Neural progenitor cell (in vitro differentiated cells): ENCODE measurements around the gene TLE3. TPM values are rescaled to one million over a fixed set of nuclear protein-coding genes. Genes with fewer than 3 reads are reported as not detected.

Source experiments
- DNase-seq: peaks from one replicate; pipeline ENCODE4 v3.0.0-alpha.2; 2016; ENCODE audit warnings: low spot score
- H2AFZ ChIP-seq: fragments of 200-600 bp; sonication (generic); replicated peaks from 2 replicates; pipeline ENCODE4 v1.6.1; 2016; ENCODE audit warnings: antibody characterized with exemption
- H3F3A ChIP-seq: fragments of 200-600 bp; sonication (generic); 2 replicates; pipeline ENCODE4 v1.6.1; 2016; ENCODE audit warnings: antibody characterized with exemption, low read depth
- H3K27ac ChIP-seq: fragments of 200-600 bp; sonication (generic); 2 replicates; pipeline ENCODE4 v1.5.1; 2016; ENCODE audit warnings: mild to moderate bottlenecking
- H3K27me3 ChIP-seq: fragments of 200-600 bp; sonication (generic); 2 replicates; pipeline ENCODE4 v1.6.1; 2016; ENCODE audit warnings: mild to moderate bottlenecking, moderate library complexity
- H3K36me3 ChIP-seq: fragments of 200-600 bp; sonication (generic); 2 replicates; pipeline ENCODE4 v1.5.1; 2016
- H3K4me1 ChIP-seq: fragments of 200-600 bp; sonication (generic); 2 replicates; pipeline ENCODE4 v1.6.1; 2016; ENCODE audit warnings: mixed run types
- H3K4me2 ChIP-seq: fragments of 200-600 bp; sonication (generic); 2 replicates; pipeline ENCODE4 v1.6.1; 2016
- H3K4me3 ChIP-seq: fragments of 200-600 bp; sonication (generic); 2 replicates; pipeline ENCODE4 v1.5.1; 2016
- H3K79me2 ChIP-seq: fragments of 200-600 bp; sonication (generic); 2 replicates; pipeline ENCODE4 v1.6.1; 2016; ENCODE audit warnings: low read depth
- H3K9ac ChIP-seq: fragments of 200-600 bp; sonication (generic); 2 replicates; pipeline ENCODE4 v1.6.1; 2016
- H3K9me3 ChIP-seq: fragments of 200-600 bp; sonication (generic); 2 replicates; pipeline ENCODE4 v1.5.1; 2016; ENCODE audit warnings: low read depth
- H4K20me1 ChIP-seq: fragments of 200-600 bp; sonication (generic); 2 replicates; pipeline ENCODE4 v1.6.1; 2016; ENCODE audit warnings: low read depth
- H3K27ac Mint-ChIP-seq: 3 replicates; pipeline ENCODE4 v1.8.0; 2021; ENCODE audit warnings: mixed read lengths
- H3K27me3 Mint-ChIP-seq: 2 replicates; pipeline ENCODE4 v1.8.0; 2022; ENCODE audit warnings: low read depth, mild to moderate bottlenecking, inconsistent platforms, moderate library complexity, mixed read lengths; ENCODE audit not compliant: insufficient read depth
- H3K36me3 Mint-ChIP-seq: 3 replicates; pipeline ENCODE4 v1.8.0; 2021; ENCODE audit warnings: mixed read lengths
- H3K4me1 Mint-ChIP-seq: 3 replicates; pipeline ENCODE4 v1.8.0; 2021; ENCODE audit warnings: mixed read lengths
- H3K4me3 Mint-ChIP-seq: 3 replicates; pipeline ENCODE4 v1.8.0; 2021; ENCODE audit warnings: mild to moderate bottlenecking, moderate library complexity, mixed read lengths
- H3K9me3 Mint-ChIP-seq: 3 replicates; pipeline ENCODE4 v1.8.0; 2020; ENCODE audit warnings: mixed read lengths
- CTCF ChIP-seq: fragments of 200-600 bp; sonication (generic); IDR thresholded peaks from 2 replicates; pipeline ENCODE4 v1.5.1; 2017; ENCODE audit warnings: antibody characterized with exemption, mild to moderate bottlenecking
- EZH2 ChIP-seq: fragments of 200-600 bp; sonication (generic); IDR thresholded peaks from 2 replicates; pipeline ENCODE4 v1.6.1; 2017; ENCODE audit warnings: antibody characterized with exemption, mild to moderate bottlenecking, moderate library complexity
- EZH2phosphoT487 ChIP-seq: fragments of 200-600 bp; sonication (generic); IDR thresholded peaks from 2 replicates; pipeline ENCODE4 v1.6.1; 2017; ENCODE audit warnings: antibody characterized with exemption
- total RNA-seq: library from RNA; depleted of rRNA; stranded (reverse); fragments of >200 nt; gene quantifications from 2 replicates; pipeline ENCODE4 v1.2.3, GENCODE V29; 2015; ENCODE audit warnings: low replicate concordance

TLE3 gene
- total RNA-seq, 1 donor from 2014 or later: 22.1 TPM

DNA sequence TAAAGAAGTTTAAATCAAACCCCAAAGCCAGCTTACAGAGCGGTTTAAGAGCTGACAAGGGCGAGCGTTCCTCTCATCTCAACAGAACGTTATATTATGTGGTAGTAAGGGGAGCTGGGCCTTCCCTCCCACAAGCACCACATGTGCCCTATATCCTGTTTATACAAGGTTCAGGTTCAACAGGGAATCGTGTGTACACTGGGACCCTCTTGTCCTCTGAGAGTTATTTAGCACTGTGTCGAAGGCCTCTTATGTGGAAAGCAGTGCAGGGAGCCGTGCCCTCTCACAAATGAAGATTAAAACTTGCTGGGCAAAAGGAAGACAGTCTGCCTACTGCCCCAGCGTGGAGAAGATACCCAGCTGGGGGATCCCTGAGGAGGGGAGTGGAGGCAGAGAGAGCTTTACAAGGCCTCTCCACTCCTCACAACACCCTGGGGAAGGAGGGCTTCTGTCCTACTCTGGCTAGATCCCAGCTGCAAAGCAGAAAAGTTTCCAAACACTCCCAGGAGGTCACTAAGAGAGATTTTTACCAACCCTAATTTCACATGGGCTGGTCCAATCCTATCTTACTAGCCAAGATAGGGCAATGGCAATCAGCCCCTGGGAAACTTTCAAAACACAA, 2.9 kb downstream of the TLE3 start:
- H3K9me3 ChIP-seq: no peaks in the 10 kb centered on the region
- TF ChIP-seq CTCF (no peak), EZH2 (no peak), EZH2phosphoT487 (no peak)
- Mint-ChIP-seq H3K27me3 (peaks cover 6% of the 10 kb centered on the region), H3K36me3 (peaks cover 19% of the 10 kb centered on the region), H3K4me1 (peaks cover 65% of the 10 kb centered on the region), H3K9me3 (peaks cover 2% of the 10 kb centered on the region), H3K4me3 (peak overlapping the region; percentile 98), H3K27ac (no peak overlapping the region)
- peaks cover 49% of the 10 kb centered on the region for H3K4me1 ChIP-seq
- no peak for DNase-seq
- peak overlapping the region; percentile 84 for H3K9ac ChIP-seq
- H3F3A ChIP-seq: peaks cover 8% of the 10 kb centered on the region
- H3K79me2 ChIP-seq: peaks cover 79% of the 10 kb centered on the region
- H3K4me3 ChIP-seq: peak overlapping the region; percentile 97
- H3K4me2 ChIP-seq: peak overlapping the region; percentile 94
- no peak overlapping the region for H3K27ac ChIP-seq
- H3K36me3 ChIP-seq: no peaks in the 10 kb centered on the region
- H4K20me1 ChIP-seq: peaks cover 64% of the 10 kb centered on the region
- no peaks in the 10 kb centered on the region for H3K27me3 ChIP-seq
- H2AFZ ChIP-seq: no peak overlapping the region

GRCh38 chr15:70093481-70094319, 4.0 kb downstream of the TLE3 start:
- H3K9me3 ChIP-seq: no peaks in the 10 kb centered on the region
- H3K27ac ChIP-seq: no peak overlapping the region
- DNase-seq: no peak
- Mint-ChIP-seq H3K4me1 (peaks cover 72% of the 10 kb centered on the region), H3K9me3 (peaks cover 2% of the 10 kb centered on the region), H3K4me3 (peak overlapping the region; percentile 79), H3K27ac (no peak overlapping the region), H3K27me3 (peaks cover 6% of the 10 kb centered on the region), H3K36me3 (peaks cover 20% of the 10 kb centered on the region)
- H3K79me2 ChIP-seq: peaks cover 90% of the 10 kb centered on the region
- H3K4me3 ChIP-seq: peak overlapping the region; percentile 97
- H4K20me1 ChIP-seq: peaks cover 75% of the 10 kb centered on the region
- no peak for TF ChIP-seq CTCF
- no peak for TF ChIP-seq EZH2phosphoT487
- no peak for TF ChIP-seq EZH2
- no peak overlapping the region for H3K9ac ChIP-seq
- peak overlapping the region; percentile 94 for H3K4me2 ChIP-seq
- no peaks in the 10 kb centered on the region for H3K27me3 ChIP-seq
- peaks cover 60% of the 10 kb centered on the region for H3K4me1 ChIP-seq
- no peaks in the 10 kb centered on the region for H3K36me3 ChIP-seq
- peaks cover 8% of the 10 kb centered on the region for H3F3A ChIP-seq
- no peak overlapping the region for H2AFZ ChIP-seq

GRCh38 chr15:70093070-70093469, 4.6 kb downstream of the TLE3 start:
- Histone ChIP-seq H3K9ac (no peak overlapping the region), H3K27me3 (no peaks in the 10 kb centered on the region), H3K79me2 (peaks cover 96% of the 10 kb centered on the region), H2AFZ (no peak overlapping the region), H3K4me3 (no peak overlapping the region), H3K9me3 (no peaks in the 10 kb centered on the region), H3K4me2 (peak overlapping the region; percentile 94), H4K20me1 (peaks cover 79% of the 10 kb centered on the region), H3K36me3 (no peaks in the 10 kb centered on the region), H3K27ac (no peak overlapping the region), H3F3A (peaks cover 2% of the 10 kb centered on the region), H3K4me1 (peaks cover 67% of the 10 kb centered on the region)
- TF ChIP-seq EZH2: no peak
- TF ChIP-seq EZH2phosphoT487: no peak
- peak; percentile 8 for TF ChIP-seq CTCF
- peaks cover 20% of the 10 kb centered on the region for H3K36me3 Mint-ChIP-seq
- DNase-seq: no peak
- H3K27me3 Mint-ChIP-seq: peaks cover 8% of the 10 kb centered on the region
- no peak overlapping the region for H3K27ac Mint-ChIP-seq
- peaks cover 73% of the 10 kb centered on the region for H3K4me1 Mint-ChIP-seq
- H3K9me3 Mint-ChIP-seq: peaks cover 2% of the 10 kb centered on the region
- peak overlapping the region; percentile 62 for H3K4me3 Mint-ChIP-seq
